OCI-LY1 (cell line): Measurements from ENCODE around the gene SGMS2.

ENCODE experiments used
- H2AFZ ChIP-seq: fragments of 200-600 bp; sonication (generic), shearing (Covaris generic); 2 replicates; pipeline ENCODE4 v1.6.0; 2014; ENCODE audit warnings: antibody characterized with exemption, mild to moderate bottlenecking, low read length
- H3F3A ChIP-seq: fragments of 200-600 bp; sonication (generic), shearing (Covaris generic); 2 replicates; pipeline ENCODE4 v1.6.0; 2014; ENCODE audit warnings: mild to moderate bottlenecking, antibody characterized with exemption, low read length, moderate library complexity; ENCODE audit not compliant: insufficient read depth
- H3K27ac ChIP-seq: fragments of 200-600 bp; sonication (generic); 2 replicates; pipeline ENCODE4 v1.5.1; 2014; ENCODE audit warnings: low read length, mixed run types, mild to moderate bottlenecking, low read depth; ENCODE audit not compliant: poor library complexity, severe bottlenecking
- H3K27me3 ChIP-seq: fragments of 200-600 bp; sonication (generic); 2 replicates; pipeline ENCODE4 v1.6.0; 2014; ENCODE audit warnings: antibody characterized with exemption, mild to moderate bottlenecking, low read length, moderate library complexity; ENCODE audit not compliant: insufficient read depth
- H3K36me3 ChIP-seq: fragments of 200-600 bp; sonication (generic); 2 replicates; pipeline ENCODE4 v1.6.1; 2014; ENCODE audit warnings: mild to moderate bottlenecking, antibody characterized with exemption, low read length, moderate library complexity, mixed read lengths; ENCODE audit not compliant: insufficient read depth
- H3K4me1 ChIP-seq: fragments of 200-600 bp; sonication (generic); 2 replicates; pipeline ENCODE4 v1.5.1; 2014; ENCODE audit warnings: mild to moderate bottlenecking, low read length, moderate library complexity; ENCODE audit not compliant: insufficient read depth, severe bottlenecking
- H3K4me2 ChIP-seq: fragments of 200-600 bp; sonication (generic), shearing (Covaris generic); 2 replicates; pipeline ENCODE4 v1.6.1; 2014; ENCODE audit warnings: low read length
- H3K4me3 ChIP-seq: fragments of 200-600 bp; sonication (generic); 2 replicates; pipeline ENCODE4 v1.5.1; 2014; ENCODE audit warnings: low read length, low read depth, mild to moderate bottlenecking, mixed read lengths; ENCODE audit not compliant: poor library complexity, severe bottlenecking
- H3K79me2 ChIP-seq: fragments of 200-600 bp; shearing (Covaris generic); 2 replicates; pipeline ENCODE4 v1.6.1; 2016; ENCODE audit warnings: mixed run types, low read length, mixed read lengths; ENCODE audit not compliant: insufficient read depth
- H3K9ac ChIP-seq: fragments of 200-600 bp; sonication (generic), shearing (Covaris generic); 2 replicates; pipeline ENCODE4 v1.6.1; 2014; ENCODE audit warnings: mild to moderate bottlenecking, low read length, mixed read lengths
- H3K9me2 ChIP-seq: fragments of 200-600 bp; sonication (generic), shearing (Covaris generic); 2 replicates; pipeline ENCODE4 v1.6.1; 2014; ENCODE audit warnings: low read depth, mild to moderate bottlenecking, low read length, mixed read lengths
- H3K9me3 ChIP-seq: fragments of 200-600 bp; shearing (Covaris generic); 2 replicates; pipeline ENCODE4 v1.6.1; 2014; ENCODE audit warnings: low read length, mixed read lengths
- H4K20me1 ChIP-seq: fragments of 200-600 bp; sonication (generic), shearing (Covaris generic); 2 replicates; pipeline ENCODE4 v1.6.0; 2016; ENCODE audit warnings: mild to moderate bottlenecking, low read length; ENCODE audit not compliant: insufficient read depth
- CTCF ChIP-seq: fragments of 200-600 bp; sonication (generic), shearing (Covaris generic); IDR thresholded peaks from 2 replicates; pipeline ENCODE4 v1.5.1; 2017; ENCODE audit warnings: mild to moderate bottlenecking, antibody characterized with exemption, low read length, moderate library complexity, mixed read lengths
- EZH2 ChIP-seq: fragments of 200-600 bp; sonication (generic), shearing (Covaris generic); IDR thresholded peaks from 2 replicates; pipeline ENCODE4 v1.8.0; 2017; ENCODE audit warnings: borderline replicate concordance, mixed run types, mild to moderate bottlenecking, antibody characterized with exemption, low read length, moderate library complexity, mixed read lengths

SGMS2 gene

GRCh38 chr4:107838861-107839565 lies 14.3 kb downstream of the SGMS2 start:
- no peaks in the 10 kb centered on the region for H3F3A ChIP-seq
- no peaks in the 10 kb centered on the region for H3K27me3 ChIP-seq
- H3K27ac ChIP-seq, result no peak overlapping the region
- H3K9me2 ChIP-seq, result no peaks in the 10 kb centered on the region
- TF ChIP-seq EZH2 (no peak), CTCF (no peak)
- H3K4me1 ChIP-seq, result no peaks in the 10 kb centered on the region
- no peak overlapping the region for H3K4me3 ChIP-seq
- no peak overlapping the region for H3K4me2 ChIP-seq
- no peak overlapping the region for H2AFZ ChIP-seq
- H3K9me3 ChIP-seq, result no peaks in the 10 kb centered on the region
- H3K9ac ChIP-seq, result no peak overlapping the region
- no peaks in the 10 kb centered on the region for H4K20me1 ChIP-seq
- H3K79me2 ChIP-seq, result no peaks in the 10 kb centered on the region
- H3K36me3 ChIP-seq, result no peaks in the 10 kb centered on the region

- Histone ChIP-seq H3K79me2 (no peaks in the 10 kb centered on the region), H3K9me2 (no peaks in the 10 kb centered on the region), H2AFZ (no peak overlapping the region), H4K20me1 (no peaks in the 10 kb centered on the region), H3K4me3 (no peak overlapping the region), H3K4me1 (no peaks in the 10 kb centered on the region), H3K27ac (no peak overlapping the region), H3K36me3 (no peaks in the 10 kb centered on the region), H3K9me3 (no peaks in the 10 kb centered on the region), H3K9ac (no peak overlapping the region), H3F3A (no peaks in the 10 kb centered on the region), H3K27me3 (no peaks in the 10 kb centered on the region), H3K4me2 (no peak overlapping the region)
- TF ChIP-seq CTCF (no peak), EZH2 (no peak)
These were observed 18.7 kb downstream of the SGMS2 start for GRCh38 chr4:107843391-107843790.

GRCh38 chr4:107845681-107846080 lies 20.9 kb downstream of the SGMS2 start:
- no peaks in the 10 kb centered on the region for H4K20me1 ChIP-seq
- no peak overlapping the region for H3K4me3 ChIP-seq
- no peaks in the 10 kb centered on the region for H3F3A ChIP-seq
- H3K9me3 ChIP-seq, result no peaks in the 10 kb centered on the region
- no peak overlapping the region for H3K27ac ChIP-seq
- H3K27me3 ChIP-seq, result no peaks in the 10 kb centered on the region
- H3K4me2 ChIP-seq, result no peak overlapping the region
- no peak overlapping the region for H2AFZ ChIP-seq
- H3K36me3 ChIP-seq, result no peaks in the 10 kb centered on the region
- H3K4me1 ChIP-seq, result no peaks in the 10 kb centered on the region
- H3K9me2 ChIP-seq, result no peaks in the 10 kb centered on the region
- TF ChIP-seq CTCF (no peak), EZH2 (no peak)
- no peaks in the 10 kb centered on the region for H3K79me2 ChIP-seq
- no peak overlapping the region for H3K9ac ChIP-seq
